Occipital lobe (tissue), 2 donors: ENCODE results near the gene INIP. TPM values are rescaled to one million over a fixed set of nuclear protein-coding genes. Genes with fewer than 3 reads are reported as not detected.
"Not testable (repeated sequence)": the region's sequence is repeated elsewhere in the genome, so short reads cannot be mapped to it uniquely, and the experiment has no call there.

Experiments
- DNase-seq: peaks from one replicate; lab custom pipeline; 2025; lab: John Stamatoyannopoulos, UW
- total RNA-seq: library from RNA; depleted of rRNA; stranded (reverse); fragments of >200 nt; gene quantifications from one replicate; pipeline ENCODE4 v1.2.3, GENCODE V29; 2014

Gene INIP
- total RNA-seq, 1 donor from 2014 or later, result 27.3 TPM

DNA sequence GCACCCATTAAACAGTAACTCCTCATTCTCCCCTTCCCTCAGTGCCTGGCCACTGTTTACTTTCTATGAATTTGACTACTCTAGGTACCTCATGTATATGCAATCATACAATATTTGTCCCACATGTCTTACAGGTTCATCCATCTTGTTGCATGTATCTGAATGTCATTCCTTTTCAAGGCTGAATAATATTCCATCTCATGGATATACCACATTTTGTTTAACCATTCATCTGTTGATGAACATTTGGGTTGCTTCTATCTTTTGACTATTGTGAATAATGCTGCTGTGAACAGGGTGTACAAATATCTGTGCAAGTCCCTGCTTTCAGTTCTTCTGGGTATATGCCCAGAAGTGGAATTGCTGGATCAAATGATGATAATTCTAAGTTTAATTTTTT is 40.9 kb downstream of the INIP start:
- no peak for DNase-seq

DNA sequence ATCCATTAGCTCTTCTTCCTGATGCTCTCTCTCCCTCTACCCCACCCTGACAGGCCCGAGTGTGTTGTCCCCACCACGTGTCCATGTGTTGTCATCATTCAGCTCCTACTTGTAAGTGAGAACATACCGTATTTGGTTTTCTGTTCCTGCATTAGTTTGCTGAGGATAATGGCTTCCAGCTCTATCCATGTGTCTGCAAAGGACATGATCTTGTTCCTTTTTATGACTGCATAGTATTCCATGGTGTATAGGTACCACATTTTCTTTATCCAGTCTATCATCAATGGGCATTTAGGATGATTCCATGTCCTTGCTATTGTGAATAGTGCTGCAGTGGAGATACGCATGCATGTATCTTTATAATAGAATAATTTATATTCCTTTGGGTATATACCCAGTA is 44.7 kb downstream of the INIP start:
- DNase-seq, result not testable (repeated sequence)

DNA sequence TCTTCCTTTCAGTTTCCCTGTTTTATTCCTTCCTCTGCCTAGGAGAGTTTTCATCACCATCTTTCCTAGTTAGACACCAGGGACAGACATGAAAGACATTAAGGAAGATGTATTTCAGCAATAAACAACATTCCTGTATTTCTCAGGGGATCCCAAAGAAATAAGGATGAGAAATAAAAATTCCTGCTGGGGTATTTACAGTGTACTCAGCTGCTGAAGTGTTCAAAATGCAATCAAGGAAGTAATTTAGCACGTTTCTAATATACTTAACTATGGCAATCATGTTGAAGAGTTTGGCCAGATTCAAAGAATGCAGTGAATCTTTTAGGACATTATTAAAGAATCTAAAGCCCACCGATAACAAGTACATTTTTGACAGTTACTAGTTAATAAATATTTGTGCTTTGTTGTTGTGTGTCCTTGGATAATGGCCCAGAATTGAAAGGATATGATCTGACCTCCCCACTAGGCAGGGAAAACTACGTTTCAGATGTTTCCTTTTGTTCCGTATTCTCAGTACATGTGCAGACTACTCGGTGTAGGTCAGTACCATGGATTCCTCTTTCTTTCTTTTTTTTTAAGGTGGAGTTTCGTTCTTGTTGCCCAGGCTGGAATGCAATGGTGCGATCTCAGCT is 46.8 kb downstream of the INIP start:
- no peak for DNase-seq

DNA sequence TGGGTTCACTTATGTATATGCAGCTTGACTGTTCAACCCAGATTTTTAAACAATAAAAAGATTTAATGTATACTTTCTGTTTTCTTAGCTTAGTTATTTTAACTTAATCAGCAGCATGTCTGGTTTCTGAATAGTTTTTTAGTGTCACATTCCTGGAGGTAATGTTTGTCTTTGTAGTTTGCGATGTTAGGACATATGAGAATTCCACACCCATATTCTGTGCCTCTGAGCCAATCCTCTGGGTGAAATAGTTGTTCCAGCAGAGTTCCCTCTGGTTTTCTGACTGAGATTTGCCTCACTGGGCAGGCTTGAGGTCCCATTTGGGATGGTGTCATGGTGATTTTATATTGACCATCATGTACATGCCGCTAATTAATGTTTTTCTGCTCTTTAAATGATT is 48.6 kb downstream of the INIP start:
- DNase-seq, result no peak

DNA sequence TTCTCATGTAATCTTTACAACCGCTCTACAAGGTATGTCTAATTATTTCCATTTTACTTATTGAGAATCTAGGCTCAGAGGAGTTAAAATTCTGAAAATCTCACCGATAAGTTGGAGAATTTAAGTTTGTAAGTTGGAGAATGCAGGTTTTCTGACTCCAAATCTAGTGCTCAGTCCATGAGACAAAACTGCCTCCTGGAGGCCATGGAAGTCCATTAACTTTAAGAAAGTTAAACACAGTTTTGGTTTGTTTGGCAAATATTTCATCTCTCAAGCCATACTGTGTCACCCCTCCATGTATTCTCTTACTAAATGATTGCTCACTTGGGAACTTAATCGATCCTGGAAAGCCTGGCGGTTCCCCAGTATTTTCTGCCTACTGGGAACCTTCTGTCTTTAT is 52.6 kb downstream of the INIP start:
- DNase-seq, result no peak

DNA sequence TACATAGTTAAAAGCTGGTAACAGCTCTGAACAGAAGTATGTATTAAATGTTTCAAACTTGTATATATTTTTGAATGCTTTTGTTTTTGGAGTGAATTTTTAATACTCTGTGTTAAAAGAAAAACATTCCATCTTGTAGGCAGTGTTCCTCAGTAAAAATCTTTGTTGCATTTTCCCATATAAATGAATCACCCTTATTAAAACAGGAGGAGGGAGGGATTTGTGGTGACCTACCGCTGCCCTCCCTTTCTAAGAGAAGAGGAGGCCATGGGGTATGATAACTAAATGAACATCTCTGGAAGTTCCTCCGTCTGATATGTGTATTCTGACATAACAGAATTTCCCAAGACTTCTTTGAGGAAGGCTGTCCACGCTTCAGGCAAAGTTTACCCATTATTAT is 53.4 kb downstream of the INIP start:
- no peak for DNase-seq

DNA sequence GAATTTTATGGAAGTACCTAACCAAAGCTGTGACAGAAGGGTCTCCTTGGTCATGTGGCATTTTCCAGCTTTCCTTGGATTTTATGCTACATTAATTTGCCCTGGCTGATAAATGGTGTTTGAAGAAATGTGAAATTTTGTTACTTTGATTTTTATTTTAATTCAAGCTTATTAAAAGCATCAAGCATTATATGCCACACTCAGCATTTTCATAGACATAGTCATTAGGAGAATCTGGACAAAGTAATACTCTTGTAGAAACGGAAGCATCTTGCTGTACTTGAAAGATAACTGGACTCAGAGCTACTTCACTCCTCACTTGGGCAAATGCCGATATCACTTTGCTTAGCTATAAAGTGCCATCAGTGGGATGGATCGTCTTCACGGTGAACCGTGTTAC is 54.2 kb downstream of the INIP start:
- DNase-seq, result no peak

DNA sequence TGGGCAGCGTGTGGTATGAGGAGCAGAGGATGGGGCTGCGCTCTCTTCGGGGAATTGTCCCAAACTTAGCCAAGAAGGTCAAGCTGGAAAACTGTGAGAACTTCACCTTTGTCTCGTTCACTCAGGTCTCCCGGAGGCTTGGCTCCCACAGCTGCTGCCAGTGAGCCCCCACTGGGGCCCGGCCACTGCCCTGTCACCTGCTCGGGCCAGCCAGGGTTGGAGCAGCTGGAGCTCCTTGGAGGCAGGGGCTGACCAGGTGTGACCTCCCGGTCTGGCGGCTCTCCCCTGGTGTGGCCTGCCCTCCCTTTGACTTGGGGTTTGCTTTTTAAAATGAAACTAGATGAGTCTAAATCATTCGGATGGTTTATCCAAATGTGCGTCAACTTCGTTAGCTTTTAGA is 58.0 kb downstream of the INIP start:
- DNase-seq, result no peak

DNA sequence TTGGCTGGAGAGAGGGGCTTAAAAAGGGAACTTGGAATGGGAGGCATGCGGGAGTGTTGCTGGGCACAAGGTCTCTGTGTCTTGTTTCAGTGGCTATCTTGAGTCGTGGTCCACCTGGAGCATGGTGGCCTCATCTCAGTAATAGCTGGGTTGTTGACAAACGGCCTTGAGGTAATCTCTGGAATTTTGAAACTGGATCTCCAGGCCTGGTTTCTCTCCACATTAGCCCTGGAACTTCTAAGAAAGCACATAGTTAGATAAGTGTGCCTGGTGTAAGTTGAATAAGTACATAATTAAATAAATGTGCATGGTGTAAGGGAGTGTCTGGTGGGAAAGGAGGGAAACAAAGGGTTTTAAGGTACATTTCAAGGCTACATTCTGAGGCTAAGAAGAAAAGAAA is 62.2 kb downstream of the INIP start:
- no peak for DNase-seq

DNA sequence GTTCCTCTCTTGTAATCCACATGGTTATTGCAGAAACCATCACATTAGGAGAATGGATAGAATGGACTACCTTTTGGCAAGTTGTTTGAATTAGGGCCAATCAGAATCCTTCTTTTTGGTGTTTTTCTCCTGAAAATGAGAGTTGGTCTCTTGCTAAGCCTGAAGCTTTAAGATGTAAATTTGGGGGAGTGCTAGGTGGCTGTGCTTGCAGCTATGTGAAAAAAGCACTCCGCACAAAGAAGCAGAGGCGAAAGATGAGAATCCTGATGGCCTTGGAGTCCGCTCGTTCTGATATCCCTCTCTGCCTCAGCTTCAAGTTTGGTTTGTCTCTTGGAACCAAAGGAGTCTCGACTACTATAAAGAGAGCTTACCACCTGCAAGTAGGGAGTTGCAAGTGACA is 63.6 kb downstream of the INIP start:
- no peak for DNase-seq

DNA sequence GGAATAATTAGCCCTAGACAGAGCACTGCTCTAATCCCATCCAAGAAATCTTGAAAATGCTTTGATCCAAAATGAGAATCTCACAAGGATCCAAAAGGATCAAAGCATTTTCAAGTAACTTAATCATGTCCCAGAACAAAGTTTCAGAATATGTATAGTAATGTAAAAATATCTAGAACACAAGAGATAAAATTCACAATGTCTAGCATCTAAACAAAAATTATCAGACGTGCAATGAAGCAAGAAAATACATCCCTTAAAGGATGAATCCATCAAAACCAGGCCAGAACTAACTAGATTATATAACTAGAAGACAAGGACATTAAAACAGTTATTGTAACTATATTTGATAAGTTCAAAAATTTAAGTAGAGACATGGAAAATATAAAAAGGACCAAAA is 69.3 kb downstream of the INIP start:
- DNase-seq, result no peak

DNA sequence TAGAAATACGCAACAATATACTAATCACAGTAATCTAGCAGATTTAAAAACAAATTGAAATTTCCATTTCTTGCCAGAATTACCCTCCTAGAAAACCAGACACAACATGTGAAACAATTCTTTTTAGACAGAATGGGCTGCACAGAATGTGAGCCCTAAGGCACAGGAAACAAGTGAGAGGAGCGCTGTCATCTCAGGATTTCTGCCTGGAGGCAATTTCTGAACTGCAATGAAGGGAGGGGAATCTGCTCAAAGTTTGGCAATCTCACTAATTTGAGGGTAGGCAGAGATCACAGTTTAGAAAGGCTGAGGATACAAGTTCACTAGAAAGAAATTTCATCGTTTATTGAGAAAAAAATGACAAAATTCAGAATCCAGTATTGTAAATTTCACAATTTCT is 70.3 kb downstream of the INIP start:
- DNase-seq, result no peak

DNA sequence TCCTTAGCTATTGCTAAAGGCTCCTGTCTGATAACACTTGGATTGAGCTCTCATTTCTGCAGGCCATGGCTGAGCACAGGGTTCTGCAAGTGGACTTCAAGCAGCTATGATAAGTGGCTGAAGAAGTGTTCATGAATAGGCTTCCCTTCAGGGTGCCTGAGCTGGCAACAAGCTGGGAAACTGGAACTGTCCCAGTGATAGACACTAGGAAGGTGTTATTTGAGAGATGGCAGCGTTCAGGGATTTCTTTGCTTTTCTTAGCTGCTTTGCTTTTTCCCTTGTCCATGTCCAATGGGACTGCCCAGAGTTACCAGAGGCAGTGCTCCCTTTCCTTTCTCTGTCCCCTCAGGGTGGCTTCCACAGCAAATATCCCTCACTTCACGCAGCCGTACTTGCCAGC is 75.8 kb downstream of the INIP start:
- DNase-seq, result no peak

DNA sequence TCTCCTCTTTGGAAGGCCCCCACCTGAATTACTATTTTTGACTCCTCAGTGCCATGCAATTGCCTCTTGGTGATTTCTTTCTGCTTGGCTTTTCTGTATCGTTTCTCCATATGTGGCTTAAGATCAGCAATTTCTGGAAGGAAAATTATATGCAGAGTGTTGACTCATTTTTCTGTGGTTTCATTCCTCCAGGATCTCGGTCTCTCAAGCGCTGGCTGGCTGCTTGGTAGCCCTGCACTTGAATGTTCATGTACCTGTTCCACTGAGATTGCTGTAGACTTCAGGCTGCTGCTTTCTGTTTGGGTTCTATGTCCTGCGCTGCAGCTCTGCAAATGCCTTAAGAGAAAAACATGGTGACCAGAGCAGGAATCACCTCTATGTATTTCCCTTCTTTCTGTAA is 77.6 kb downstream of the INIP start:
- no peak for DNase-seq

Other genes with a start within 250 kb of the INIP start
- gene KIAA1958, start 231.3 kb downstream of the INIP start, total RNA-seq, result 8.6 TPM
- gene SNX30, start 32.6 kb upstream of the INIP start, total RNA-seq, result 25.0 TPM
- gene SLC46A2, start 172.8 kb upstream of the INIP start, total RNA-seq, result not detected